ENCODE data around the gene ZNF638.

- TF ChIP-seq CTCF (IDR thresholded peaks at IDR 0.05) (no peak), POLR2A (IDR thresholded peaks at IDR 0.05) (no peak)
Measured at GRCh38 chr2:71419145-71419544, 87.6 kb downstream of the ZNF638 start.
